Esophagus (tissue), 2 donors: ENCODE measurements around the gene SLC25A11. TPM values are rescaled to one million over a fixed set of nuclear protein-coding genes. Genes with fewer than 3 reads are reported as not detected.
"Not testable (repeated sequence)": the region's sequence is repeated elsewhere in the genome, so short reads cannot be mapped to it uniquely, and the experiment has no call there.

ENCODE experiments used
- H3K27ac ChIP-seq, 2 donors: one replicate each; pipeline ENCODE4 v1.5.1; 2013; ENCODE audit warnings: low read depth in 2 of 2, mild to moderate bottlenecking in 2 of 2, inconsistent platforms in 1 of 2, low read length in 1 of 2, moderate library complexity in 1 of 2
- H3K27me3 ChIP-seq, 2 donors: one replicate each; pipeline ENCODE4 v1.6.1; 2013; ENCODE audit warnings: low read length in 2 of 2, control low read depth in 1 of 2, mild to moderate bottlenecking in 1 of 2; ENCODE audit not compliant: insufficient read depth in 2 of 2, control insufficient read depth in 1 of 2
- H3K36me3 ChIP-seq, 2 donors: one replicate each; pipeline ENCODE4 v1.6.1; 2013; ENCODE audit warnings: low read length in 1 of 2; ENCODE audit not compliant: control insufficient read depth in 2 of 2, insufficient read depth in 2 of 2
- H3K4me1 ChIP-seq, 2 donors: one replicate each; pipeline ENCODE4 v1.6.1; 2013; ENCODE audit warnings: low read length in 1 of 2; ENCODE audit not compliant: control insufficient read depth in 2 of 2, insufficient read depth in 2 of 2
- H3K4me3 ChIP-seq, 2 donors: one replicate each; pipeline ENCODE4 v1.5.1; 2013; ENCODE audit warnings: low read length in 2 of 2, mild to moderate bottlenecking in 2 of 2, low read depth in 1 of 2, moderate library complexity in 1 of 2
- H3K9me3 ChIP-seq, 2 donors: one replicate each; pipeline ENCODE4 v1.6.1; 2013; ENCODE audit warnings: mild to moderate bottlenecking in 2 of 2, low read depth in 1 of 2, low read length in 1 of 2, moderate library complexity in 1 of 2; ENCODE audit not compliant: control insufficient read depth in 2 of 2, insufficient read depth in 1 of 2
- WGBS, 2 donors: extraction: QIAGEN DNeasy Blood & Tissue Kit; methylation state at CpG; one replicate each; pipeline ENCODE4 v1.1.7; 2013; 5-methylcytosine and 5-hydroxymethylcytosine counted together
- polyA plus RNA-seq, 2 donors: library from polyadenylated mRNA; stranded (reverse); fragments of 200-250 nt; gene quantifications; one replicate each; pipeline ENCODE4 v1.2.3, GENCODE V29; 2013
- donor health status: healthy with polysubstance abuse.
- donor health status: Bipolar disorder and iron deficiency.

The SLC25A11 gene
- polyA plus RNA-seq, 2 donors = 18.3 to 43.4 TPM

GRCh38 chr17:4908301-4908700, 31.5 kb downstream of the SLC25A11 start:
- Histone ChIP-seq H3K36me3 (no peaks in the 10 kb centered on the region), H3K27me3 (no peaks in the 10 kb centered on the region), H3K27ac (peak overlapping the region; percentile 90 to 98), H3K4me3 (no peak overlapping the region), H3K9me3 (no peaks in the 10 kb centered on the region), H3K4me1 (peaks cover 0 to 6% of the 10 kb centered on the region in 2 donors)
- WGBS, 2 donors = 28 to 49% methylated on average over 10 of the region's 10 CpGs

GRCh38 chr17:4906642-4907041, 33.2 kb downstream of the SLC25A11 start:
- H3K27me3 ChIP-seq, H3K36me3 ChIP-seq, H3K27ac ChIP-seq, H3K9me3 ChIP-seq, H3K4me3 ChIP-seq: not testable (repeated sequence)
- peaks cover 0 to 12% of the 10 kb centered on the region in 2 donors for H3K4me1 ChIP-seq

GRCh38 chr17:4903051-4903818, 36.6 kb downstream of the SLC25A11 start, which contains the start of gene CHRNE:
Gene CHRNE (minus strand): TSS chr17:4903098. CDS start chr17:4903063, 35 bp downstream.
- no peak within 1 kb of the TSS for H3K4me3 ChIP-seq
- peak within 1 kb of the TSS; percentile 38 to 85 for H3K27ac ChIP-seq
- H3K9me3 ChIP-seq = no peaks in the 10 kb centered on the region
- H3K36me3 ChIP-seq = peaks cover 0 to 6% of the 10 kb centered on the region in 2 donors
- 9 to 11% methylated on average over 10 of the region's 10 CpGs for WGBS, 2 donors
- peaks cover 0 to 17% of the 10 kb centered on the region in 2 donors for H3K4me1 ChIP-seq
- no peaks in the 10 kb centered on the region for H3K27me3 ChIP-seq

DNA sequence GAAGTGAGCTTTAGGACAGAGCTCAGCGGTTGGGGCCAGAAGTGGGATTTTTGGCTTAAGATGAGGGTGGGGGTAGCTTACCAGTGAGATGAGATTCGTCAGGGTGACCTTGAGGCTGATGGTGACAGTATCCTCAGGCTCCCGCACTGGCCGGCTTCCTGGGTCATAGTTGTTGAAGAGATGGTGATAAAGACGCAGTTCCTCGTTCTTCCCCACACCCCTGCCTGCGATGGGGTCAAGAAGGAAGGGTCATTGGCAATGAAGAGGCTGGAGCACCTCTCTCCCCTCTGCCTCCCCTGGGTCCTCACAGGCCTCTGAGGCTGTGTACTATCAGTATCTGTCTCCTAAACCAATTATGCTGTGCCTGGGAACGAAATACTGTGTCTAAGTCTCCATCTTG, 37.3 kb downstream of the SLC25A11 start:
- Histone ChIP-seq H3K27me3 (no peaks in the 10 kb centered on the region), H3K4me1 (peaks cover 0 to 17% of the 10 kb centered on the region in 2 donors), H3K27ac (peak overlapping the region; percentile 38 to 85), H3K9me3 (no peaks in the 10 kb centered on the region), H3K36me3 (peaks cover 0 to 6% of the 10 kb centered on the region in 2 donors), H3K4me3 (no peak overlapping the region)
- WGBS, 2 donors = 70 to 71% methylated on average over 8 of the region's 8 CpGs

DNA sequence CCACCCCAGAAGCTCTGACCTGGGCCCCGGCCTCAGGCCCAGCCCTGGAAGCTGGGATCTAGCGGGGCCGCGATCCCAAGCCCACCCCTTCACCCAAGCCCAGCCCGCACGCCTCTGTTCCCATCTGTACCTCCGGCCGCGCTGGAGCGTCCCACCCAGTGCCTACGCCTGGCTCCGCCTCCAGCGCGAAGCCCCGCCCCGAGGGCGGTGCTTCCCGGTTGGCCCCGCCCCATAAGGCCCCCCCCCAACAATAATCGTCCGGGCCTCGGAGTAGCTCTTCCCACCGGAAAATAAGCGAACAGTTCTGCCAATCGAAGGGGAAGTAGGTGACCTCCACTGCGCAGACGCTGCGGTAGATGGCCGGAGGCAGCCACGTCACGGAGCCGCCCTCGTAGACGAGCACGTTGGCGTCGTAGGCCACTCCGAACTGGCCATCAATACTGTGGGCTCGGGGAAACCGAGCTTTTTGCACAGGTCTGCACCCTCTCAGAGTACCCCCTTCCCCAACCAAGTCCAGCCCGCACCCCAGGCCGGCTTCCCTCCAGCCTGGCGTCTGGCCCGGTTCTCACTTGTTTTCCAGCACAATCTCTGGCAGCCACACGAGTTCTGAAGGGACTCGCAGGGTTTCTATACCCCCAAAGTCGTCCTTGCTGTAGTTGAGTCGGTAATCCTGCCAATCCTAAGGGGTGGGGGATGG, 38.0 kb downstream of the SLC25A11 start:
- Histone ChIP-seq H3K36me3 (peaks cover 0 to 11% of the 10 kb centered on the region in 2 donors), H3K4me3 (no peak overlapping the region), H3K27me3 (no peaks in the 10 kb centered on the region), H3K27ac (peak overlapping the region in 1 of 2 donors; percentile 39), H3K9me3 (no peaks in the 10 kb centered on the region), H3K4me1 (peaks cover 0 to 17% of the 10 kb centered on the region in 2 donors)
- 49 to 60% methylated on average over 44 to 48 of the region's 48 CpGs for WGBS, 2 donors

GRCh38 chr17:4901108-4901647, 38.7 kb downstream of the SLC25A11 start:
- Histone ChIP-seq H3K36me3 (peaks cover 0 to 17% of the 10 kb centered on the region in 2 donors), H3K27ac (peak overlapping the region in 1 of 2 donors; percentile 50), H3K4me1 (peaks cover 0 to 17% of the 10 kb centered on the region in 2 donors), H3K4me3 (no peak overlapping the region), H3K27me3 (no peaks in the 10 kb centered on the region), H3K9me3 (no peaks in the 10 kb centered on the region)
- WGBS, 2 donors = 57 to 67% methylated on average over 37 of the region's 37 CpGs

- peak overlapping the region in 1 of 2 donors; percentile 51 for H3K4me3 ChIP-seq
- peaks cover 0 to 17% of the 10 kb centered on the region in 2 donors for H3K4me1 ChIP-seq
- 31 to 35% methylated on average over 62 to 65 of the region's 65 CpGs for WGBS, 2 donors
- no peaks in the 10 kb centered on the region for H3K9me3 ChIP-seq
- H3K27me3 ChIP-seq = no peaks in the 10 kb centered on the region
- no peak overlapping the region for H3K27ac ChIP-seq
- peaks cover 0 to 24% of the 10 kb centered on the region in 2 donors for H3K36me3 ChIP-seq
Measured at GRCh38 chr17:4900231-4901107, 39.4 kb downstream of the SLC25A11 start.

DNA sequence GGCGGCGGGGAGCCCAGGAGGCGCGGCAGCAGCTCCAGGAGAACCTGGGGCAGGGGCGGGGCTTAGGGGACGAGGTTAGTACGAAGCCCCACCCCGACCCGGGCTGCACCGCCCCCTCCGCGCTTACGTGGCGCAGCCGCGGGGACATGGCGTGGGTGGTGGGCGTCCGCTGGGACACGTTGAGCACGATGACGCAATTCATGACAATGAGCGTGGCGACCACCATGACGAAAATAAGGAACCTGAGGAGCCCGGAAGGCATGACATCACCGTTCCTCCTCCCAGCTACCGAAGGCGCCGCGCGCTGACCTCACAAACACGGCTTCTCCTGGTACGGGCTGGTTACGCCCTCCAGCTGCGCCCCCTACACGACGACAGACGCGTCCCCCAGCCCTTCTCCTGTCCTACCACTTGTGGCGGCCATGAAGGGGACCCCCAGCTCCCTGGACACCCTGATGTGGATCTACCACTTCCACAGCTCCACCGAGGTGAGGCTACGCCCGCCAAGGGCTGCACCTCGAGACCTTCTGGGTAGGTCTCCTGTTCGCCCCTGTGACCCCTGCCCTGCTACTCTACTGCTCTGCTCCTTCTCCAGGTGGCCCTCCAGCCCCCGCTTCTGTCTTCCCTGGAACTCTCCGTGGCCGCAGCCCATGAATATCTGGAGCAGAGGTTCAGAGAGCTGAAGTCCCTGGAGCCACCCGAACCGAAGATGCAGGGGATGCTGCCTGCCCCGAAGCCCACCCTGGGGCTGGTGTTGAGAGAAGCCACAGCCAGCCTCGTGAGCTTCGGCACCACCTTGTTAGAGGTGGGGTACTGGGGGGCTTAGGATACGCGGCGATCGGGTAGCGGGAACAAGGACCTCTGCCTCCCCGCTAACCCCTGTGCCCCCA, 40.3 kb downstream of the SLC25A11 start, which contains the start of gene C17orf107:
Gene C17orf107, plus strand, starts transcription at position 196 of the 890 bp plus-strand sequence. Its CDS starts 227 bp downstream, at position 423.
- H3K9me3 ChIP-seq = no peaks in the 10 kb centered on the region
- peaks cover 7 to 32% of the 10 kb centered on the region in 2 donors for H3K36me3 ChIP-seq
- H3K4me3 ChIP-seq = peak within 1 kb of the TSS; percentile 30 to 51
- H3K27me3 ChIP-seq = no peaks in the 10 kb centered on the region
- H3K4me1 ChIP-seq = peaks cover 0 to 17% of the 10 kb centered on the region in 2 donors
- WGBS, 2 donors = 8 to 9% methylated on average over 50 to 60 of the region's 60 CpGs
- no peak within 1 kb of the TSS for H3K27ac ChIP-seq
